Endothelial cell of umbilical vein (primary cell): ENCODE data around the gene PAX8.

Experiments
- JUN ChIP-seq: IDR thresholded peaks from 2 replicates; pipeline ENCODE4 v1.6.1; 2011; ENCODE audit warnings: borderline replicate concordance, low read depth; ENCODE audit not compliant: insufficient read length, insufficient read depth
- MYC ChIP-seq: IDR thresholded peaks from one replicate; pipeline ENCODE4 v1.6.1; 2011; ENCODE audit warnings: mild to moderate bottlenecking, low read depth, low read length
- POLR2A ChIP-seq: IDR thresholded peaks from 2 replicates; pipeline ENCODE4 v1.6.1; 2012; ENCODE audit warnings: low read depth, mild to moderate bottlenecking, control low read depth, low read length
- POLR2AphosphoS5 ChIP-seq: IDR thresholded peaks from 2 replicates; pipeline ENCODE4 v1.6.1; 2012; ENCODE audit warnings: low read depth, mild to moderate bottlenecking, control low read depth, low read length, moderate library complexity; ENCODE audit not compliant: insufficient read depth
- TF ChIP-seq, protein P1 (sequence below), 2 donors: IDR thresholded peaks; 1 replicate in 1 of 2; 2 replicates in 1 of 2; pipeline ENCODE4 v1.5.1; 2011; ENCODE audit warnings: low read length in 2 of 2, mild to moderate bottlenecking in 2 of 2, moderate library complexity in 2 of 2, control low read depth in 1 of 2, inconsistent platforms in 1 of 2, low read depth in 1 of 2; ENCODE audit not compliant: insufficient read depth in 1 of 2; ENCODE audit errors: extremely low read depth in 1 of 2
- TF ChIP-seq, protein P2 (sequence below): IDR thresholded peaks from 2 replicates; pipeline ENCODE4 v1.6.1; 2011; ENCODE audit not compliant: insufficient read depth, insufficient read length

DNA sequence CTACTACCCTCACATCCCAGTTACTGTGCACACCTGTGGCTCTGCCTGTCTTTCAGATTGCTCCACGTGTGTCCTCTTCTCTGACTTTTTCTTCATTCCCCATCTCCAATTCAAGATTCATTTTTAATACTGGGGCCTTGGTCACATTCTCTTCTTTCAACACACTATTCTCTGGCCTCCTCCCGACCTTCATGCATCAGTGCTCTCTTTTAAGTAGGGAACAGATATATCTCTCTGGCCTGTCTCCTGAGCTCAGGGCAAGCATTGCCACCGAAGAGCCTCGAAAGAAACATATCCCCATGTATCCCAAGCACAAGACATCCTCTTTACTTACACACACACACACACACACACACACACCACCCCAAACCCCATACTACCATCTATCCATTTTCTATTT lies 21.6 kb upstream of the PAX8 start:
- TF ChIP-seq, protein P1, sequence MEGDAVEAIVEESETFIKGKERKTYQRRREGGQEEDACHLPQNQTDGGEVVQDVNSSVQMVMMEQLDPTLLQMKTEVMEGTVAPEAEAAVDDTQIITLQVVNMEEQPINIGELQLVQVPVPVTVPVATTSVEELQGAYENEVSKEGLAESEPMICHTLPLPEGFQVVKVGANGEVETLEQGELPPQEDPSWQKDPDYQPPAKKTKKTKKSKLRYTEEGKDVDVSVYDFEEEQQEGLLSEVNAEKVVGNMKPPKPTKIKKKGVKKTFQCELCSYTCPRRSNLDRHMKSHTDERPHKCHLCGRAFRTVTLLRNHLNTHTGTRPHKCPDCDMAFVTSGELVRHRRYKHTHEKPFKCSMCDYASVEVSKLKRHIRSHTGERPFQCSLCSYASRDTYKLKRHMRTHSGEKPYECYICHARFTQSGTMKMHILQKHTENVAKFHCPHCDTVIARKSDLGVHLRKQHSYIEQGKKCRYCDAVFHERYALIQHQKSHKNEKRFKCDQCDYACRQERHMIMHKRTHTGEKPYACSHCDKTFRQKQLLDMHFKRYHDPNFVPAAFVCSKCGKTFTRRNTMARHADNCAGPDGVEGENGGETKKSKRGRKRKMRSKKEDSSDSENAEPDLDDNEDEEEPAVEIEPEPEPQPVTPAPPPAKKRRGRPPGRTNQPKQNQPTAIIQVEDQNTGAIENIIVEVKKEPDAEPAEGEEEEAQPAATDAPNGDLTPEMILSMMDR (IDR thresholded peaks at IDR 0.05; ENCODE audit: extremely low read depth in 1 of 2, insufficient read depth in 1 of 2, low read depth in 1 of 2, low read length in 2 of 2), result no peak
- TF ChIP-seq MYC (no peak), POLR2AphosphoS5 (no peak), POLR2A (no peak), JUN (no peak)
- TF ChIP-seq, protein P2, sequence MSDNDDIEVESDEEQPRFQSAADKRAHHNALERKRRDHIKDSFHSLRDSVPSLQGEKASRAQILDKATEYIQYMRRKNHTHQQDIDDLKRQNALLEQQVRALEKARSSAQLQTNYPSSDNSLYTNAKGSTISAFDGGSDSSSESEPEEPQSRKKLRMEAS, result no peak
